ENCODE results near the gene ARHGAP10. TPM values are rescaled to one million over a fixed set of nuclear protein-coding genes. Genes with fewer than 3 reads are reported as not detected.
"Not testable (repeated sequence)": the region's sequence is repeated elsewhere in the genome, so short reads cannot be mapped to it uniquely, and the experiment has no call there.

ARHGAP10 gene
- total and polyA plus RNA-seq, 12 donors, result 33.9 to 71.1 (median 60.7) TPM

GRCh38 chr4:147991543-147992283 lies 259.8 kb downstream of the ARHGAP10 start:
- H3K27me3 ChIP-seq, result no peaks in the 10 kb centered on the region
- DNase-seq (no peak), ATAC-seq (peak; percentile 67 to 93 (median 78))
- WGBS, 2 donors, result 59 to 65% methylated on average over 11 of the region's 11 CpGs
- no peak overlapping the region for H3K4me3 ChIP-seq
- H3K4me1 ChIP-seq, result peaks cover 0 to 57% (median 27%) of the 10 kb centered on the region in 9 donors
- intact Hi-C loops (cut with DNase I), result loop anchor here in 1 of 10 donors (10.0 kb wide), 1 partner anchor 453 kb away; the partner anchor contains the start of gene NR3C2
- H3K9me3 ChIP-seq, result no peaks in the 10 kb centered on the region
- TF ChIP-seq, protein P1, sequence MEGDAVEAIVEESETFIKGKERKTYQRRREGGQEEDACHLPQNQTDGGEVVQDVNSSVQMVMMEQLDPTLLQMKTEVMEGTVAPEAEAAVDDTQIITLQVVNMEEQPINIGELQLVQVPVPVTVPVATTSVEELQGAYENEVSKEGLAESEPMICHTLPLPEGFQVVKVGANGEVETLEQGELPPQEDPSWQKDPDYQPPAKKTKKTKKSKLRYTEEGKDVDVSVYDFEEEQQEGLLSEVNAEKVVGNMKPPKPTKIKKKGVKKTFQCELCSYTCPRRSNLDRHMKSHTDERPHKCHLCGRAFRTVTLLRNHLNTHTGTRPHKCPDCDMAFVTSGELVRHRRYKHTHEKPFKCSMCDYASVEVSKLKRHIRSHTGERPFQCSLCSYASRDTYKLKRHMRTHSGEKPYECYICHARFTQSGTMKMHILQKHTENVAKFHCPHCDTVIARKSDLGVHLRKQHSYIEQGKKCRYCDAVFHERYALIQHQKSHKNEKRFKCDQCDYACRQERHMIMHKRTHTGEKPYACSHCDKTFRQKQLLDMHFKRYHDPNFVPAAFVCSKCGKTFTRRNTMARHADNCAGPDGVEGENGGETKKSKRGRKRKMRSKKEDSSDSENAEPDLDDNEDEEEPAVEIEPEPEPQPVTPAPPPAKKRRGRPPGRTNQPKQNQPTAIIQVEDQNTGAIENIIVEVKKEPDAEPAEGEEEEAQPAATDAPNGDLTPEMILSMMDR (IDR thresholded peaks at IDR 0.05), result no peak
- peak overlapping the region in 6 of 10 donors; percentile 23 to 73 (median 61) for H3K27ac ChIP-seq
- H3K36me3 ChIP-seq, result no peaks in the 10 kb centered on the region

GRCh38 chr4:147994076-147994475 lies 262.2 kb downstream of the ARHGAP10 start:
- H3K9me3 ChIP-seq, result no peaks in the 10 kb centered on the region
- DNase-seq (no peak), ATAC-seq (peak in 2 of 8 donors; percentile 14 to 48)
- intact Hi-C loops (cut with DNase I), result loop anchor here in 1 of 10 donors (10.0 kb wide), 1 partner anchor 451 kb away; the partner anchor contains the start of gene NR3C2
- H3K27me3 ChIP-seq, result no peaks in the 10 kb centered on the region
- 41 to 52% methylated on average over 3 of the region's 3 CpGs for WGBS, 2 donors
- H3K27ac ChIP-seq, result peak overlapping the region in 3 of 10 donors; percentile 7 to 65 (median 26)
- peaks cover 0 to 61% (median 33%) of the 10 kb centered on the region in 9 donors for H3K4me1 ChIP-seq
- peaks cover 0 to 2% (median 0%) of the 10 kb centered on the region in 9 donors for H3K36me3 ChIP-seq
- TF ChIP-seq, protein P1 (IDR thresholded peaks at IDR 0.05), result no peak
- no peak overlapping the region for H3K4me3 ChIP-seq

DNA sequence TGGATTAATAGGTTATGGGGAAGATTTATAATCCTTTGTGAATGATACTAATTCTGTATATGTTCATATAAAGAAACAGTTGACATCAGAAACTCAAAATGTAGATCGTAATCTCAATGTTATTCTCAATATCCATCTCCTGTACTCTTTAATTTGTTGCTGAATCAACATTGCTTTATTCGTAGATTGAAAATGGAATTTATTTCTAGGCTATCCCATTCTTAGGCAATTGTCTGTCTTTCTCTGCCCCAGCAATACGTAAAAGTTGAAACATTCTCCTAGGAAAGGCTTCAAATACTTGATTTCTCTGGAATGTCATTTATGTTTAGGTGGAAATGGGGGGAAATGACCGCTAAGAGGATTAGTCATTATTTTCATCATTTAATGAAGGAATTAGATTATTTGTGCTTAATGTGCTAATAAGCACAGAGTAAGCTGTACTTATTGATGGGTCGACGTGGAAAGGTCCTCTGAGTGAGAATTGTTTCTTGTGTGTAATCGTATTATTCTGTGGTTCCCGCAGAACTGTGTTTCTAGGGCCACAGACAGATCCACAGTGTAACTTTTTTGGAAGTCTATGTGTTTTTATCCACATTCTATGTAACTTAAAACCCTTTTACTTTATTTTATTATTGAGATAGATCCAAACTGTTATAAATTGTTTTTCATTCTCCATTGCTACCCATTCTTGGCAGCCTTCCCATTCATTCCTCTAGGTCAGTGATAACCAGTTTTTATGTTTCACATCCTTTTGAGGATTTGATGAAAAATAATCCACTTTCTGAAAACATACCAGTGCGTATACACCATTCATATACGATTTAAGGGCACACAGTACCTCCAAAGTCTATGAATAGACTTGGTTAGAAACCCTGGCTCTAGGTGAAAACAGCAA lies 262.9 kb downstream of the ARHGAP10 start:
- ATAC-seq (no peak), DNase-seq (no peak)
- Histone ChIP-seq H3K27me3 (no peaks in the 10 kb centered on the region), H3K9me3 (peaks cover 0 to 3% (median 0%) of the 10 kb centered on the region in 11 donors), H3K4me1 (peaks cover 0 to 61% (median 33%) of the 10 kb centered on the region in 9 donors), H3K36me3 (peaks cover 0 to 9% (median 0%) of the 10 kb centered on the region in 9 donors), H3K27ac (peak overlapping the region in 2 of 10 donors; percentile 26 to 65), H3K4me3 (no peak overlapping the region)
- TF ChIP-seq, protein P1 (IDR thresholded peaks at IDR 0.05), result no peak
- intact Hi-C loops (cut with DNase I), result loop anchor here in 1 of 10 donors (10.0 kb wide), 1 partner anchor 450 kb away; the partner anchor contains the start of gene NR3C2
- WGBS, 2 donors, result 86% methylated on average over 10 of the region's 10 CpGs

DNA sequence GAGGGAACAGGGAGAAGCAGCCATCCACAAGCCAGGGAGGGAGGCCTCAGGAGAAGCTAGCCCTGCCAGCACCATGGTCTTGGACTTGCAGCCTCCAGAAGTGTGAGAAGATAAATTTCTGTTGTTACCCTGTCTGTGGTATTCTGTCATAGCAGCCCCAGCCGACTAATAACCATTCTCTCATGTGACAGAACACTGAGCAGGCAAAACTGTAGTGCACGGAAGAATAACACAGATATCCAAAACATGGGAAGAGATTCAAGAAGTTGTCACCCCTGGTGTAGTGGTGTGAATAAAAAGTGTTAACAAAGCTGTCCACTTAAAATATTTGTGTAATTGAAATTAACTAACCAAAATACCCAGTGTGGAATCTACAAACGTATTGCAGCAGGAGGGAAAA lies 265.0 kb downstream of the ARHGAP10 start:
- Histone ChIP-seq H3K4me1 (peaks cover 0 to 47% (median 31%) of the 10 kb centered on the region in 9 donors), H3K27me3 (no peaks in the 10 kb centered on the region), H3K36me3 (peaks cover 0 to 9% (median 0%) of the 10 kb centered on the region in 9 donors), H3K9me3 (peaks cover 0 to 19% (median 0%) of the 10 kb centered on the region in 11 donors), H3K4me3 (no peak overlapping the region), H3K27ac (peak overlapping the region in 2 of 10 donors; percentile 2 to 34)
- ATAC-seq (peak in 7 of 8 donors; percentile 19 to 77 (median 64)), DNase-seq (no peak)
- TF ChIP-seq, protein P1 (IDR thresholded peaks at IDR 0.05), result peak in 1 of 9 donors; percentile 27
- intact Hi-C loops (cut with DNase I), result loop anchor here in 1 of 10 donors (10.0 kb wide), 1 partner anchor 448 kb away; the partner anchor contains the start of gene NR3C2
- WGBS, 2 donors, result 51 to 66% methylated on average over 3 of the region's 3 CpGs

GRCh38 chr4:148000038-148000437 lies 268.1 kb downstream of the ARHGAP10 start:
- H3K27me3 ChIP-seq; H3K4me3 ChIP-seq; DNase-seq; H3K36me3 ChIP-seq; ATAC-seq; H3K27ac ChIP-seq; intact Hi-C loops (cut with DNase I): not testable (repeated sequence)
- WGBS, 2 donors, result 91 to 94% methylated on average over 1 of the region's 1 CpG
- H3K4me1 ChIP-seq, result peaks cover 0 to 34% (median 21%) of the 10 kb centered on the region in 9 donors
- H3K9me3 ChIP-seq, result peaks cover 0 to 19% (median 0%) of the 10 kb centered on the region in 11 donors
